H1 (cell line): ENCODE measurements around the gene SLC18A3. TPM values are rescaled to one million over a fixed set of nuclear protein-coding genes. Genes with fewer than 3 reads are reported as not detected.

Source experiments
- ASH2L ChIP-seq: fragments of 200-600, 300-600 bp; sonication (generic); IDR thresholded peaks from one replicate; pipeline ENCODE4 v1.7.1; 2017; ENCODE audit warnings: low read length
- E2F6 ChIP-seq: IDR thresholded peaks from 2 replicates; pipeline ENCODE4 v1.6.1; 2012; ENCODE audit warnings: inconsistent platforms
- EP300 ChIP-seq, 2 experiments: IDR thresholded peaks; 1 replicate in 1 of 2; 2 replicates in 1 of 2; pipeline ENCODE4 v1.6.1; 2011 to 2012; ENCODE audit warnings: low read depth in 2 of 2, low read length in 2 of 2, mild to moderate bottlenecking in 2 of 2, borderline replicate concordance in 1 of 2, inconsistent platforms in 1 of 2, moderate library complexity in 1 of 2
- polyA plus RNA-seq, 7 experiments: library from polyadenylated mRNA; depleted of rRNA in 3 of 7; stranded (reverse) in 5 of 7; unstranded in 2 of 7; fragments of >200 nt in 5 of 7; fragments of 200-250 nt in 2 of 7; gene quantifications; 1 replicate in 5 of 7; 2 replicates in 1 of 7; 4 replicates in 1 of 7; pipeline versions ENCODE4 v1.2.1 to v1.2.3, GENCODE V29; 2011 to 2013; ENCODE audit warnings: missing spikeins in 2 of 7, mixed read lengths in 2 of 7
- total RNA-seq: library from RNA; stranded (reverse); fragmentation: NEBNext Ultra II Directional; extraction: Animal tissue kit (Norgen Biotek cat#: 25700); gene quantifications from 2 replicates; pipeline ENCODE4 v1.2.1, GENCODE V29; 2021

The SLC18A3 gene
- total and polyA plus RNA-seq, 2 of the 8 experiments (the other 6 are each of a cell fraction or from before 2014, with no cell fraction given), result 0.17 TPM; not detected in 1

DNA sequence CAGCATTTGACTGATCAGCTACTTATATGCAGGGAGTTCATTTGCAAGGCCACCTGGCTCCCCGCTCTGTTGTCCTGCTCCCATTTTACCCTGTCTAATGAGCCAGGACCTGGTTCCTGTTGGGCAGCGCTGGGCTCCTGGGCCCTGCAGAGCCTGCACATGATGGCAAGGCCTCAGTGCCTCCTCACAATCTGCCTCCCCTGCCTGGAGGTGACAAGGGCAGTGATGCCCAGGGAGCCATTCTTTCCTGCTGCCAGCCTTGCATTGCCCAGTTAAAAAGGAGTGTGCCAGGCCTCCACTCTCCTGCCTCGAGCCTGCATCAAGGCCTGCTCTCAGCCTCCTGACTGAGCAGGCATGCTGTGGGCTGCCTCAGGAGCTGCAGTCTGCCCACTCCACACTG, 32.2 kb downstream of the SLC18A3 start (continued):
- TF ChIP-seq ASH2L (no peak), EP300 (IDR thresholded peaks at IDR 0.05; ENCODE audit: borderline replicate concordance in 1 of 2, low read depth in 2 of 2, low read length in 2 of 2) (no peak), E2F6 (no peak)
- TF ChIP-seq, all 59 proteins: peak for 0
